T-helper 17 cell (primary cell): ENCODE results near the gene MRAP2. TPM values are rescaled to one million over a fixed set of nuclear protein-coding genes. Genes with fewer than 3 reads are reported as not detected.
"Not testable (repeated sequence)": the region's sequence is repeated elsewhere in the genome, so short reads cannot be mapped to it uniquely, and the experiment has no call there.

ENCODE experiments used
- ATAC-seq: fragments of 150-1000 bp; cut with Tn5 transposase; 2 replicates; pipeline ENCODE4 v1.10.0; 2021; ENCODE audit warnings: mild to moderate bottlenecking, moderate library complexity
- DNase-seq, 3 donors: peaks; one replicate each; pipeline versions ENCODE4 v3.0.0 to v3.0.0-alpha.2; 2020 to 2021
- H3K9me3 ChIP-seq: one replicate; pipeline ENCODE4 v1.7.0; 2013; ENCODE audit warnings: low read length, mild to moderate bottlenecking; ENCODE audit not compliant: control insufficient read depth, poor library complexity, severe bottlenecking
- H3K27ac Mint-ChIP-seq: one replicate; pipeline ENCODE4 v1.8.0; 2022; ENCODE audit warnings: mild to moderate bottlenecking, moderate library complexity, mixed read lengths
- H3K27me3 Mint-ChIP-seq: one replicate; pipeline ENCODE4 v1.8.0; 2022; ENCODE audit warnings: mixed read lengths
- H3K36me3 Mint-ChIP-seq: one replicate; pipeline ENCODE4 v1.8.0; 2022; ENCODE audit warnings: low read depth, mixed read lengths
- H3K4me1 Mint-ChIP-seq: one replicate; pipeline ENCODE4 v1.8.0; 2022; ENCODE audit warnings: mild to moderate bottlenecking, mixed read lengths
- H3K4me3 Mint-ChIP-seq: one replicate; pipeline ENCODE4 v1.8.0; 2022; ENCODE audit warnings: mild to moderate bottlenecking, moderate library complexity, mixed read lengths
- total RNA-seq, 4 donors: library from RNA in 2 of 4; stranded (reverse) in 2 of 4; gene quantifications; one replicate each; pipeline ENCODE4 v1.2.3 and lab custom pipeline; 2022 to 2026

MRAP2 gene
- total RNA-seq, 2 donors from 2014 or later: not detected

DNA sequence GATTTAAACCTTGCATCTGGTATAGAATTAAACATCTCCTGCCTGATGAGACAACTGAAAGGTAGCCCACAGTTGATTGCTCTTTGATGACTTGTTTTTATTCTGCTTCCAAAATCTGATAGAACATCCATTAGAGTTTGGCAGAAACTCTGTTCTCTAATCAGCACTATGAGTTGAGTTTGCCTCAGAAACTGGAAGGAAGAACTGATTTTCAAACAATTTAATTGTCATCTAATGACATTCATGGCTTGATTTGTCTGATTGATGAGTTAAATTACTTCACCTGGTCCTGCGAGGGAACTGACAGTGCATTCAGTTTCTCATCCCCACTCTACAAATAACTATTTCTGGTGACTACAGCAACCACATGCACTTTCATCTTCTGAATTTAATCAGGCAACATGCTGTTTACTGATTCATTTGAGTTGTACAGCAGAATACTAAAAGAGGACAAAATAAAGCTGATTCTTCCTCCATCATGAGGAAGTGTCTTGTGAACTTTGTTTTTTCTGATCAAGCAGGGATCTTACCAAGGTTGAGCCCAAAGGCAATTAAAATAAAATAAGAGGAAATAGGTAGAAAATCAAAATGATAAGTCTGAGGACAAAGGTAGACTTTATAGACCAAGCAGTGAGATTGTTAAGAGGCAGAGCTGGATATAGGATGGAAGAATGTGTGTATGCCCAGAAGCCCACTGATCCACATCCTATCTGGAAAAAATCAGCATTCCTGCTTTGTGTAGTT lies 15.7 kb upstream of the MRAP2 start:
- Mint-ChIP-seq H3K27ac (no peak overlapping the region), H3K4me3 (no peak overlapping the region), H3K4me1 (no peaks in the 10 kb centered on the region), H3K36me3 (no peaks in the 10 kb centered on the region), H3K27me3 (peaks cover 17% of the 10 kb centered on the region)
- no peak for ATAC-seq
- H3K9me3 ChIP-seq: no peaks in the 10 kb centered on the region
- DNase-seq: no peak

DNA sequence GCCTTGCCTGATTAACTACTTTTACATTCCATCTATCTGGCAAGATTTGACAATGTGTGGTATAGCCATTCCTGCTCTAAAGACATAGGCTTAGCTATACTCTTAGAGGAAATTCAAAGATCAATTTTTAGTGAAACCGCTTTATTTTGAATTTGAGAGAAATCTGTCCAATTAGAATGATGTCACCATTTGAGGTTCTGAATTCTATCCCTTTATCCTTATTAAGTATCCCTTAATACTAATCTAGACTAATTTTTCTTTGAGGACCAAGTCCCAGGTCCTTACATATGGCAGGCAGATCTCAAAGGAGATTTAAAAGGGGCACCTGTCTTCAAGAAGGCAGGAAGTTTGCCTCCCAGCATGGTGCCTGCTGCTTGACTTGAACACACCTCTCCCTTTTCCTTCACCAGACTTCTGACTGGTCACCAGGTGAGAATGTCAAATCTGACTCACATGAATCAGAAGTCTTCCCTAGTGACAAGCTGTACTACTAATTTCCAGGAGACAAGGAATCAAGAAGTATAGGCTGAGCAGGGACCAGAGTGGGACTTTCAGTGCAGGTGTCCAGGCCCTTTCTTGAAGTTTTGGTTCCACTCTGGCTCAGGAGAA lies 15.0 kb upstream of the MRAP2 start:
- ATAC-seq (no peak), DNase-seq (no peak)
- H3K9me3 ChIP-seq: no peaks in the 10 kb centered on the region
- Mint-ChIP-seq H3K27ac (no peak overlapping the region), H3K27me3 (peaks cover 17% of the 10 kb centered on the region), H3K36me3 (no peaks in the 10 kb centered on the region), H3K4me1 (no peaks in the 10 kb centered on the region), H3K4me3 (no peak overlapping the region)

DNA sequence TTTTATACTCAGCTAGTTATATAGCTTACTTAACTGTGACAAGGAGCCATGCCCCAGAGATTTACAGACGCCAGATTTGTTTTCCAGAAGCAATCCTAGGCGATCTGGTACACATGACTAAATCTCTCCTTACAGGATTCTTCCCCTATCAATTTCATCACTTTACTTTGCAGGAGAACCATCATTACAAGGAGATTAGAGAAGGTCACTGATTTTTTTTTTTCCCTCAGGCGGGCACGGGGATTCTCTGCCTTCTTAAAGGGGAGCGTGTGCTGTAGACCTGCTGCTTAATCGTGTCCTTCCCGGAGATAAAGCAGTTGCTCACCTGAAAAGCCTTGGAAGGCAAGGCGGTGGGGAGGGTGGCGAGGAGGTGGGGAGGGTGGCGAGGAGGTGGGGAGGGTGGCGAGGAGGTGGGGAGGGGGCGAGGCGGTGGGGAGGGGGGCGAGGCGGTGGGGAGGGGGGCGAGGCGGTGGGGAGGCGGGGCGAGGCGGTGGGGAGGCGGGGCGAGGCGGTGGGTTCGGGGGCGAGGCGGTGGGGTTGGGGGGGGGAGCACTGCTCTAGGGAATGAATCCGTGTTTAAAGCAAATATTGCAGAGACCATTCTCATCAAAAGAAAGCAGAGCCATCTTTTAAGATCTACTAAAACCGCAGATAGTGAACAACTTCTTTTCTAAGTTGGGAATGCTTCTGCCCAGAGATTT lies 14.3 kb upstream of the MRAP2 start:
- H3K36me3 Mint-ChIP-seq: no peaks in the 10 kb centered on the region
- no peak for ATAC-seq
- H3K4me1 Mint-ChIP-seq: no peaks in the 10 kb centered on the region
- no peaks in the 10 kb centered on the region for H3K9me3 ChIP-seq
- no peak overlapping the region for H3K27ac Mint-ChIP-seq
- H3K4me3 Mint-ChIP-seq: no peak overlapping the region
- DNase-seq: no peak
- H3K27me3 Mint-ChIP-seq: peaks cover 17% of the 10 kb centered on the region

DNA sequence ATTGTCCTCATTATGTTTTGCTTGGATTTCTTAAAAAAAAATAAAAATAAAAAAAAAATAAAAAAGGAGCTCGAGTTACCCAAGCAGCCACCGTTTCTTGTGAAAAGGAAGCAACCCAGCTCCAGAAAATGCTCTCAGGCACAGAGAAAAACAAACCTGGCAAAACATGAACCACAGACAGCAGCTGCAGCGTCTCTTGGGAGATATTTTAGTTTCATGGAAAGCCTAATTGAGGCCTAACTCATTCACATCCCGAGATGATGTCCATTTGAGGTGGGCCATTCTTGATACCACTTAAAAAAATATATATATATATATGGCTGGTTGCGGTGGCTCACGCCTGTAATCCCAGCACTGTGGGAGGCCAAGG lies 13.7 kb upstream of the MRAP2 start:
- ATAC-seq: no peak
- Mint-ChIP-seq H3K4me1 (no peaks in the 10 kb centered on the region), H3K36me3 (no peaks in the 10 kb centered on the region), H3K27ac (no peak overlapping the region), H3K4me3 (no peak overlapping the region), H3K27me3 (peaks cover 17% of the 10 kb centered on the region)
- H3K9me3 ChIP-seq: no peaks in the 10 kb centered on the region
- no peak for DNase-seq

DNA sequence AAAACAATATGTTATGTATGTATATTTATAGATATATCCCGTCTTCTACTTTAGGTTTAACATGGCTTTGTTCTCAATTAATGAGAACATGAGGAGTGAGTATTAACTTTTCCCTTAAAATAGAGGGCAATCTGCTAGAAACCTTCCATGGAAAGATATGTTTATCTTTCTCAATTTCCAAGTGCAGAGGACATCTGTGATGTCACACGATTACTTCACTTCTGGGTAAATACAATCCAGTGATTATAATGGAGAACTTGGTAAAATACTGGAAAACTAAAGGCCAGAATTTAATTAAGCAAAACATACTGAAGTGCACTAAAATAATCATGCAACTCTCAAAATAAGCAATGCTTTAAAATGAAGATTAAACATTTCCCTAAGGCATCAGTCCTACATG lies 11.9 kb upstream of the MRAP2 start:
- no peak overlapping the region for H3K4me3 Mint-ChIP-seq
- H3K27ac Mint-ChIP-seq: no peak overlapping the region
- no peaks in the 10 kb centered on the region for H3K4me1 Mint-ChIP-seq
- no peaks in the 10 kb centered on the region for H3K9me3 ChIP-seq
- H3K27me3 Mint-ChIP-seq: peaks cover 17% of the 10 kb centered on the region
- no peak for DNase-seq
- no peak for ATAC-seq
- H3K36me3 Mint-ChIP-seq: no peaks in the 10 kb centered on the region

DNA sequence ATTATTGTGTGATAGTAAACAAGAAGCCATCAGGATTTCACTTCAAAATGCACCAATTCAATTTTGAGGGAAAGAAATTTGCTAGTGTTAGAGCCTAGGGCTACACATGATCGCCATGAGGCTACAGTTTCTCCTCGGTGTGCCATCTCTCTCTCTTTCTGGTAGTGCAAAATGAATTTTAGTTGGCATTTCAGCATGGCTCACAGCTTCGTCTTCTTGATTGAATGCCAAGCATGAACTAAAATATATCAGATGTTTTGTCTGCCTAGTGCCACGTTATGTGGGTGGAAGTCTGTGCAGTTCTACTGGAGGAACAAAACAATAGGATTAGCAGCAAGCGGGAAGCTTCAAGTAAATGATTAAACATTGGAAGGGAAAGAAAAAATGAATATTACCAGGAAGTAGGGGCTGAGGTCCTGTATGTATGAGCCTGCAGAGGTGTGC lies 6.8 kb upstream of the MRAP2 start:
- Mint-ChIP-seq H3K27ac (no peak overlapping the region), H3K27me3 (peaks cover 18% of the 10 kb centered on the region), H3K4me3 (no peak overlapping the region), H3K4me1 (no peaks in the 10 kb centered on the region), H3K36me3 (no peaks in the 10 kb centered on the region)
- no peak for ATAC-seq
- DNase-seq: no peak
- no peaks in the 10 kb centered on the region for H3K9me3 ChIP-seq

DNA sequence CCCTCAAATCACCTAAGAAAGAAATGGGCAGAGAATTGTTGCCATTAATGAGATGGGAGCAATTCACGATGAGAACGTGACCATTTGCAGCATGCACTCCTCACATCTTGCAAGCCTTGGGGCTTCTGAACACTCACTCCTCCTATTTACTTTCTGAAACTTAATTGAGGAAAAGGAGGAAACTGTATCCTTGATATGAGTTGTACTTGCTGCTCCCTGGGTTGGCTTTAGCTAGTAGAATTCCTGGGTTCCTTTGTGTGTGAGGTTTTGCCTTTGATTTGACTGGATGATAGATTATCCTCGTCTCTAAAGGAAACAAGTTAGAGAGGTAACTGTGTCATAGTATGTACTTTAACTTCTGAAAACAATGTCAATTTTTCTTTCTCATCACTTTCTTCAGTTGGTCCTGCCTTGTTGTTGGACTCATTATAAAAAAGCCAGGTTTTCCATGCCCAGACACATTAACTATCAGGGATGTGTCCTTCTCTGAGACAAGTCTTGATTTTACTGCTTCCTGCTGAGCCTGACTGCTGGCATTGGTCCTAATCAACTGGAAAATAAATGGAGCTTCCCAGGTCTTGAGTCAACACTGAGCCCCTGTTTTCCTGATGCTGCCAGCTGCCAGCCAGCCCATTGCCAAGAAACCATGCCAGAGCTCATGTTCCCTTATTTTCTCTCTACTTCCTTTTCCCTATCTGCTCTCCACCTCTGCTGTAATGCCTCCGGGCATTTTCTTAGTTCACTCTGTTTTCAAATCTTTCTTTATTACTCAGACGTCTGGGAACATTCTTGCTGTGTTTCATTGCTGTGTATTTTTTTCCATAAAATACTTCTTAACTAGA lies 6.0 kb upstream of the MRAP2 start:
- ATAC-seq (no peak), DNase-seq (no peak)
- H3K27ac Mint-ChIP-seq: no peak overlapping the region
- H3K36me3 Mint-ChIP-seq: no peaks in the 10 kb centered on the region
- H3K9me3 ChIP-seq: no peaks in the 10 kb centered on the region
- no peak overlapping the region for H3K4me3 Mint-ChIP-seq
- H3K4me1 Mint-ChIP-seq: no peaks in the 10 kb centered on the region
- peaks cover 23% of the 10 kb centered on the region for H3K27me3 Mint-ChIP-seq

DNA sequence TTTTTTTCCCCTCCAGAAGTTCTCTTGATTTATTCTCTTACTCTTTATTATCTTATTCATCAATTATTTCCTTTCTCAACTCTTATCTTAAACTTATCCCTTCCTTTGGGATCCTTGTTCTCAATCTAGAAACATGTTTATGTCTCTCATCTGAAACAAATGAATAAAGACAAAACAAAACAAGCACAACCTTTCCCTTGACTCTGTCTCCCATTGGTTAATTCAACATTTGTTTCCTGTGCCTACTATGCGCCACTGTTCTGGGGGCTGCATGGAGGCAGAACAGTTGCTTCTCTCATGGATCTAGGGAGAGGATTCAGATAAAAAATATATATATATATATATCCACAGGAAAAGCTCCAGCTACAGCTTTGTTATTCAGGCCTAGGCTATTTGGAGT lies 5.2 kb upstream of the MRAP2 start:
- Mint-ChIP-seq H3K4me1 (no peaks in the 10 kb centered on the region), H3K4me3 (no peak overlapping the region), H3K27me3 (peaks cover 31% of the 10 kb centered on the region), H3K27ac (no peak overlapping the region), H3K36me3 (no peaks in the 10 kb centered on the region)
- ATAC-seq (no peak), DNase-seq (no peak)
- no peaks in the 10 kb centered on the region for H3K9me3 ChIP-seq

DNA sequence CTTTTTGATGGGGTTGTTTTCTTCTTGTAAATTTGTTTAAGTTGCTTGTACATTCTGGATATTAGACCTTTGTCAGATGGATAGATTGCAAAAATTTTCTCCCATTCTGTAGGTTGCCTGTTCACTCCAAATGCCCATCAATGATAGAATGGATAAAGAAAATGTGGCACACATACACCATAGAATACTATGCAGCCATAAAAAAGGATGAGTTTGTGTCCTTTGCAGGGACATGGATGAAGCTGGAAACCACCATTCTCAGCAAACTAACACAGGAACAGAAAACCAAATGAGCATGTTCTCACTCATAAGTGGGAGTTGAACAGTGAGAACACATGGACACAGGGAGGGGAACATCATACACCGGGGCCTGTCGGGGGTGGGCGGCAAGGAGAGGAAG lies 1.6 kb upstream of the MRAP2 start:
- not testable (repeated sequence) for ATAC-seq, DNase-seq, H3K9me3 ChIP-seq, H3K36me3 Mint-ChIP-seq, H3K4me3 Mint-ChIP-seq, H3K27ac Mint-ChIP-seq, H3K4me1 Mint-ChIP-seq
- H3K27me3 Mint-ChIP-seq: peaks cover 50% of the 10 kb centered on the region

DNA sequence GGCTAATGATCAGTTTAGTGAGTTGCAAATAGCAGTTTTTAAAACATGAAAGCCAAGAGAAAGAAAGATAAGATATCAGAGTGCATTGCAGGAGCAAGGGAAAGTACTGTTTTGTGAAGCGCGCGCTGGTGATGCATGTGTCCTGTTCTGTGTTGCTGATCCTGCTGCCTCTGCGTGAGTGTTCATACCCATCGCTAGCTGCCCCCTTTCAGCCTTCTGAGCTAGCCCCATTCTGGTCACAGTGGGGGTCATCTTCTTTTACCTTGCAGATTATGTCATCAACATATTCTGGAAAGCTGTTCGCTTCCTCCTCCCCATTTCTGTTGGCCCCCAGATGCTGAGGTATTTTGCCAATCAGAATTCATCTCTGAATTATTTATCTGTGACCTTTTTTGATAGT lies 1.9 kb downstream of the MRAP2 start:
- Mint-ChIP-seq H3K27ac (no peak overlapping the region), H3K4me1 (no peaks in the 10 kb centered on the region), H3K27me3 (peaks cover 45% of the 10 kb centered on the region), H3K4me3 (no peak overlapping the region), H3K36me3 (no peaks in the 10 kb centered on the region)
- H3K9me3 ChIP-seq: no peaks in the 10 kb centered on the region
- ATAC-seq: no peak
- DNase-seq: no peak

DNA sequence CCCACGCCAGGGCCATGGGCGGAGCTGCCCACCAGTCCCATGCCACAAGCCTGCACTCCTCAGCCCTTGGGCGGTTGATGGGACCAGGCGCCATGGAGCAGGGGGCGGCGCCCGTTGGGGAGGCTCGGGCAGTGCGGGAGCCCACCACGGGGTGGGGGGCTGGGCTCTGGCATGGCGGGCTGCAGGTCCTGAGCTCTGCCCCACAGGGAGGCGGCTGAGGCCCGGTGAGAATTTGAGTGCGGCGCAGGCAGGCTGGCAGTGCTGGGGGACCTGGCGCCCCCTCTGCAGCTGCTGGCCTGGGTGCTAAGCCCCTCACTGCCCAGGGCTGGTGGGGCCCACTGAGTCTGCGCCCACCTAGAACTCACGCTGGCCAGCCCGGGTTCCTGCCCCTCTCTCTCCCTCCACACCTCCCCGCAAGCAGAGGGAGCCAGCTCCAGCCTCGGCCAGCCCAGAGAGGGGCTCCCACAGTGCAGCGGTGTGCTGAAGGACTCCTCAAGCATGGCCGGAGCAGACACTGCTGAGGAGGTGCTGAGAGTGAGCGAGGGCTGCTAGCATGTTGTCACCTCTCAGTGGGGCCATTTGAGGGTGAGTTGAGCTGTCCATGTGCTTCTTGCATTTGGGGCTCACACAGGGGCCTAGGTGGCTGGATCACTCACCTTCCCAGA lies 4.0 kb downstream of the MRAP2 start:
- no peak overlapping the region for H3K4me3 Mint-ChIP-seq
- no peak for DNase-seq
- no peaks in the 10 kb centered on the region for H3K36me3 Mint-ChIP-seq
- peaks cover 45% of the 10 kb centered on the region for H3K27me3 Mint-ChIP-seq
- H3K9me3 ChIP-seq: no peaks in the 10 kb centered on the region
- ATAC-seq: no peak
- no peak overlapping the region for H3K27ac Mint-ChIP-seq
- H3K4me1 Mint-ChIP-seq: no peaks in the 10 kb centered on the region

DNA sequence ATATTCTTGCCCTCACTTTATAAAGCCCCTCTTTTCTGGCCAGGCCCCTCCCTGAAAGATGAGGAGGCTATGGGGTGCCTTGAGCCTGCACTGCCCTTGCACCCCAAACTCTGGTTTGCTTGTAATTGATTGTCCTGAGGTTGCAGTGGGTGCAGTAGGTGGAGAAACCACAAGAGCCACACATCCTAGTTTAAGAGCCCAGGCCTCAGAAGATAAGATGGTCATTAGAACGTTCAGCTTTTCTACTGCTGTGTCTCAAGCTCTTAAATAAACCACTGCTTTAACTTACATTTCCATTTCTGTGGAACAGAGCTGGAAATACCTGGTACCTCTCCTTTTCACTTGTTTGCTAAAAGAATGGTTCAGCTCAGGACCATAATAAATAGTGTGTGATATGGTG lies 9.0 kb downstream of the MRAP2 start:
- Mint-ChIP-seq H3K4me1 (no peaks in the 10 kb centered on the region), H3K27me3 (peaks cover 43% of the 10 kb centered on the region), H3K4me3 (no peak overlapping the region), H3K27ac (no peak overlapping the region), H3K36me3 (no peaks in the 10 kb centered on the region)
- no peak for ATAC-seq
- no peak for DNase-seq
- no peaks in the 10 kb centered on the region for H3K9me3 ChIP-seq

DNA sequence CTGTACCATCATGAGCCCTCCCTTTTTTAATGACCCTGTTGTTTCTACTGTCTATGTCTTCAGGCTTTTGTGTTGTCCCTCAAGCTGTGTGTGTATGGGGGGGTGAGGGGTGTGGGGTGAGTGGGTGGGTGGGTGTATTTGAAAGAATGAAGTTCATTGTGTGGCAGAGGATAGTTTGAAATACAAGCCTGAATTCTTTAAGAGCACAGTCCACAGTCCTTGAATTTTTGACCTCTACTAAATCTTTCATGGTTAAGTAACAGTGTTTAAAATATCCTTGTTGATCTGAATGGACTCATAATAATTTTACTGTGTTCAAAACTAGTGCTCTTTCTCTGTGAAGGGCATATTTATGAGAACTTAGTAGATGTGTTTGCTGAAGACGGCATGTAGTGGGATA lies 10.0 kb downstream of the MRAP2 start:
- no peaks in the 10 kb centered on the region for H3K9me3 ChIP-seq
- no peaks in the 10 kb centered on the region for H3K36me3 Mint-ChIP-seq
- DNase-seq (no peak), ATAC-seq (no peak)
- no peaks in the 10 kb centered on the region for H3K4me1 Mint-ChIP-seq
- H3K27ac Mint-ChIP-seq: no peak overlapping the region
- H3K27me3 Mint-ChIP-seq: peaks cover 45% of the 10 kb centered on the region
- no peak overlapping the region for H3K4me3 Mint-ChIP-seq
